ENCODE results near the gene IFI6.
A peak's percentile ranks its signal among the peaks of the same experiment; 100 is the strongest.
"Not testable (repeated sequence)": the region's sequence is repeated elsewhere in the genome, so short reads cannot be mapped to it uniquely, and the experiment has no call there.

Gene IFI6

GRCh38 chr1:27633640-27634176, 38.3 kb downstream of the IFI6 start:
- peak in 1 of 10 donors; percentile 12 for DNase-seq
- intact Hi-C loops (cut with DNase I) = no loop called here

- peak in 1 of 10 donors; percentile 8 for DNase-seq
- intact Hi-C loops (cut with DNase I) = no loop called here
These were observed 38.7 kb downstream of the IFI6 start for GRCh38 chr1:27633298-27633610.

GRCh38 chr1:27632387-27633297, 39.4 kb downstream of the IFI6 start:
- peak in 2 of 10 donors; percentile 55 to 63 for DNase-seq
- intact Hi-C loops (cut with DNase I) = no loop called here

GRCh38 chr1:27630859-27631491, 41.0 kb downstream of the IFI6 start:
- DNase-seq = peak in 2 of 10 donors; percentile 37 to 42
- intact Hi-C loops (cut with DNase I) = no loop called here

GRCh38 chr1:27628712-27629111, 43.3 kb downstream of the IFI6 start:
- DNase-seq = peak in 2 of 10 donors; percentile 17 to 73
- intact Hi-C loops (cut with DNase I) = no loop called here

- intact Hi-C loops (cut with DNase I) = not testable (repeated sequence)
- peak in 1 of 10 donors; percentile 7 for DNase-seq
These were observed 44.3 kb downstream of the IFI6 start for GRCh38 chr1:27627733-27628132.

GRCh38 chr1:27627061-27627460, 44.9 kb downstream of the IFI6 start:
- intact Hi-C loops (cut with DNase I) = no loop called here
- DNase-seq = peak in 1 of 10 donors; percentile 26

- intact Hi-C loops (cut with DNase I) = no loop called here
- DNase-seq = peak in 2 of 10 donors; percentile 47 to 54
These were observed 45.7 kb downstream of the IFI6 start for GRCh38 chr1:27626031-27626935.

- intact Hi-C loops (cut with DNase I) = no loop called here
- peak in 2 of 10 donors; percentile 49 to 70 for DNase-seq
These were observed 47.4 kb downstream of the IFI6 start for GRCh38 chr1:27624467-27625178.

- peak in 2 of 10 donors; percentile 21 to 76 for DNase-seq
- intact Hi-C loops (cut with DNase I) = no loop called here
These were observed 48.4 kb downstream of the IFI6 start for GRCh38 chr1:27623327-27624212.

GRCh38 chr1:27622828-27623227, 49.2 kb downstream of the IFI6 start:
- peak in 2 of 10 donors; percentile 26 to 31 for DNase-seq
- intact Hi-C loops (cut with DNase I) = no loop called here

- peak in 2 of 10 donors; percentile 10 to 33 for DNase-seq
These were observed 50.7 kb downstream of the IFI6 start for GRCh38 chr1:27621051-27621920.

GRCh38 chr1:27619782-27620438, 52.1 kb downstream of the IFI6 start:
- intact Hi-C loops (cut with DNase I) = not testable (repeated sequence)
- peak in 2 of 10 donors; percentile 6 to 9 for DNase-seq

More at GRCh38 chr1:27621051-27621920, 50.7 kb downstream of the IFI6 start:
- intact Hi-C loops (cut with DNase I) = no loop called here

GRCh38 chr1:27618341-27619082, 53.5 kb downstream of the IFI6 start:
- intact Hi-C loops (cut with DNase I) = no loop called here
- DNase-seq = peak in 1 of 10 donors; percentile 29

- no peak for DNase-seq
- intact Hi-C loops (cut with DNase I) = no loop called here
These were observed 54.6 kb downstream of the IFI6 start for GRCh38 chr1:27617420-27617819.

- intact Hi-C loops (cut with DNase I) = no loop called here
- DNase-seq = peak in 1 of 10 donors; percentile 43
These were observed 55.6 kb downstream of the IFI6 start for GRCh38 chr1:27616441-27616840.
